GM23338 (cell line): ENCODE results near the gene FGD4. TPM values are rescaled to one million over a fixed set of nuclear protein-coding genes. Genes with fewer than 3 reads are reported as not detected.

Source experiments
- ATAC-seq: fragments of 200-7000 bp; cut with Tn5 transposase; 3 replicates; pipeline ENCODE4 v1.9.1; 2020
- DNase-seq: peaks from one replicate; pipeline ENCODE4 v3.0.0-alpha.2; 2015; ENCODE audit warnings: low spot score
- H2AFZ ChIP-seq: fragments of 200-600 bp; sonication (generic); 2 replicates; pipeline ENCODE4 v1.8.0; 2016; ENCODE audit warnings: antibody characterized with exemption, mild to moderate bottlenecking, moderate library complexity
- H3F3A ChIP-seq: fragments of 200-600 bp; sonication (generic); replicated peaks from 2 replicates; pipeline ENCODE4 v1.8.0; 2017; ENCODE audit warnings: antibody characterized with exemption, mixed run types, low read depth
- H3K27ac ChIP-seq: fragments of 200-600 bp; sonication (generic); 2 replicates; pipeline ENCODE4 v1.6.1; 2016; ENCODE audit warnings: low read depth
- H3K27me3 ChIP-seq: fragments of 200-600 bp; sonication (generic); 2 replicates; pipeline ENCODE4 v1.8.0; 2016; ENCODE audit warnings: mild to moderate bottlenecking, mixed run types, moderate library complexity; ENCODE audit not compliant: insufficient read depth
- H3K36me3 ChIP-seq: fragments of 200-600 bp; sonication (generic); 2 replicates; pipeline ENCODE4 v1.8.0; 2016; ENCODE audit warnings: mild to moderate bottlenecking; ENCODE audit not compliant: insufficient read depth
- H3K4me1 ChIP-seq: fragments of 200-600 bp; sonication (generic); 2 replicates; pipeline ENCODE4 v1.8.0; 2016; ENCODE audit warnings: mild to moderate bottlenecking, moderate library complexity; ENCODE audit not compliant: insufficient read depth
- H3K4me2 ChIP-seq: fragments of 200-600 bp; sonication (generic); 2 replicates; pipeline ENCODE4 v1.7.1; 2017; ENCODE audit warnings: mixed run types
- H3K4me3 ChIP-seq: fragments of 200-600 bp; sonication (generic); 2 replicates; pipeline ENCODE4 v1.6.1; 2016; ENCODE audit warnings: mixed run types
- H3K79me2 ChIP-seq: fragments of 200-600 bp; sonication (generic); replicated peaks from 2 replicates; pipeline ENCODE4 v1.8.0; 2017; ENCODE audit warnings: mild to moderate bottlenecking; ENCODE audit not compliant: insufficient read depth
- H3K9me2 ChIP-seq: fragments of 200-600 bp; sonication (generic); 2 replicates; pipeline ENCODE4 v1.8.0; 2017; ENCODE audit not compliant: insufficient read depth
- H4K20me1 ChIP-seq: fragments of 200-600 bp; sonication (generic); replicated peaks from 2 replicates; pipeline ENCODE4 v1.8.0; 2017; ENCODE audit warnings: mild to moderate bottlenecking; ENCODE audit not compliant: insufficient read depth
- H3K27ac Mint-ChIP-seq: 2 replicates; pipeline ENCODE4 v1.8.0; 2020; ENCODE audit warnings: inconsistent platforms, mild to moderate bottlenecking, moderate library complexity, mixed read lengths
- H3K27me3 Mint-ChIP-seq: 3 replicates; pipeline ENCODE4 v1.8.0; 2022; ENCODE audit warnings: low read depth, mild to moderate bottlenecking, moderate library complexity, mixed read lengths, inconsistent platforms; ENCODE audit not compliant: insufficient read depth, poor library complexity
- H3K36me3 Mint-ChIP-seq: 3 replicates; pipeline ENCODE4 v1.8.0; 2021; ENCODE audit warnings: low read depth, mild to moderate bottlenecking, inconsistent platforms, moderate library complexity, mixed read lengths
- H3K4me1 Mint-ChIP-seq: 3 replicates; pipeline ENCODE4 v1.8.0; 2020; ENCODE audit warnings: mild to moderate bottlenecking, inconsistent platforms, mixed read lengths
- H3K4me3 Mint-ChIP-seq: 3 replicates; pipeline ENCODE4 v1.8.0; 2021; ENCODE audit warnings: moderate library complexity, mild to moderate bottlenecking, inconsistent platforms, mixed read lengths
- H3K9me3 Mint-ChIP-seq: 3 replicates; pipeline ENCODE4 v1.8.0; 2020; ENCODE audit warnings: moderate library complexity, mild to moderate bottlenecking, inconsistent platforms, mixed read lengths
- CTCF ChIP-seq, 2 experiments: fragments of 200-600 bp in 1 of 2; sonication (generic) in 1 of 2; conservative IDR thresholded peaks; 2 replicates each; pipeline versions ENCODE4 v1.5.1 to v1.6.1; 2016 to 2017; ENCODE audit warnings: antibody characterized with exemption in 2 of 2, low read depth in 2 of 2, mild to moderate bottlenecking in 2 of 2, moderate library complexity in 1 of 2
- EZH2phosphoT487 ChIP-seq: fragments of 200-600 bp; sonication (generic); IDR thresholded peaks from one replicate; pipeline ENCODE4 v1.8.1; 2018; ENCODE audit warnings: antibody characterized with exemption; ENCODE audit not compliant: unreplicated experiment
- ZNF462 ChIP-seq: fragments of 250-450 bp; sonication (Bioruptor Pico); IDR thresholded peaks from 2 replicates; pipeline ENCODE4 v1.5.0; 2020; ENCODE audit warnings: mild to moderate bottlenecking, moderate library complexity
- polyA plus RNA-seq: library from polyadenylated mRNA; unstranded; fragments of >200 nt; fragmentation: Nextera tagmentation; extraction: Ambion mirVana; gene quantifications from 2 replicates; pipeline ENCODE4 v1.2.1, GENCODE V29; 2016
- total RNA-seq: library from RNA; depleted of rRNA; stranded (reverse); fragments of >200 nt; shearing (Covaris generic); gene quantifications from 2 replicates; pipeline ENCODE4 v1.2.3, GENCODE V29; 2014

Gene FGD4
- total and polyA plus RNA-seq, 2 experiments from 2014 or later = 24.3 to 54.3 TPM

- TF ChIP-seq ZNF462 (CRISPR knock-in tag) = no peak
Observed at GRCh38 chr12:32688786-32689185, 289.4 kb downstream of the FGD4 start (continued).

GRCh38 chr12:32690927-32691326 lies 291.6 kb downstream of the FGD4 start:
- peaks cover 2% of the 10 kb centered on the region for H3K27me3 Mint-ChIP-seq

More at GRCh38 chr12:32690927-32691326, 291.6 kb downstream of the FGD4 start:
- no peaks in the 10 kb centered on the region for H3K27me3 ChIP-seq
- Mint-ChIP-seq H3K9me3 (peaks cover 16% of the 10 kb centered on the region), H3K4me3 (no peak overlapping the region), H3K4me1 (peaks cover 30% of the 10 kb centered on the region), H3K27ac (peak overlapping the region; percentile 71; the same call in 1 of the 2 replicates), H3K36me3 (peaks cover 32% of the 10 kb centered on the region)
- no peak overlapping the region for H3K4me3 ChIP-seq
- H3K9me2 ChIP-seq = no peaks in the 10 kb centered on the region
- DNase-seq (no peak), ATAC-seq (no peak)
- peaks cover 26% of the 10 kb centered on the region for H3K4me1 ChIP-seq
- no peaks in the 10 kb centered on the region for H3K36me3 ChIP-seq
- no peaks in the 10 kb centered on the region; the same call in 1 of the 2 replicates for H3F3A ChIP-seq
- H3K27ac ChIP-seq = peak overlapping the region; percentile 40; the same call in 1 of the 2 replicates
- no peak overlapping the region for H3K4me2 ChIP-seq
- TF ChIP-seq EZH2phosphoT487 = no peak
- no peak for TF ChIP-seq CTCF (conservative IDR thresholded peaks at IDR 0.05; ENCODE audit: low read depth in 2 of 2)
- H2AFZ ChIP-seq = no peak overlapping the region
- peaks cover 100% of the 10 kb centered on the region for H3K79me2 ChIP-seq
- H4K20me1 ChIP-seq = peaks cover 16% of the 10 kb centered on the region; the same call in 1 of the 2 replicates
